Measurements from ENCODE around the gene HTRA3.

GRCh38 chr4:8312976-8313375, 43.4 kb downstream of the HTRA3 start:
- TF ChIP-seq POLR2A (IDR thresholded peaks at IDR 0.05) (no peak), CTCF (IDR thresholded peaks at IDR 0.05) (no peak), EP300 (IDR thresholded peaks at IDR 0.05) (no peak), POLR2AphosphoS5 (IDR thresholded peaks at IDR 0.05) (no peak)

Data from suprapubic skin (tissue), 4 donors.